B cell (primary cell): ENCODE results near the gene CD40. TPM values are rescaled to one million over a fixed set of nuclear protein-coding genes. Genes with fewer than 3 reads are reported as not detected.

Experiments
- ATAC-seq: fragments of 200-7000 bp; cut with Tn5 transposase; one replicate; pipeline ENCODE4 v1.10.0; 2021; ENCODE audit warnings: low read depth, mild to moderate bottlenecking, moderate number of reproducible peaks, moderate library complexity
- CTCF ChIA-PET: fragments of 350-600 bp; sonication (Branson Sonifier 250); formaldehyde crosslinking; loops from one replicate; lab custom pipeline; 2021; ENCODE audit warnings: antibody characterized with exemption, inconsistent platforms; lab: Charles Lee
- POLR2A ChIA-PET: fragments of 350-600 bp; sonication (Branson Sonifier 250); formaldehyde crosslinking; loops from one replicate; lab custom pipeline; 2021; ENCODE audit warnings: antibody characterized with exemption; lab: Charles Lee
- DNase-seq: peaks from one replicate; pipeline ENCODE4 v3.0.0; 2013
- H2AFZ ChIP-seq: 2 replicates; pipeline ENCODE4 v1.6.1; 2012; ENCODE audit warnings: mild to moderate bottlenecking, low read depth, low read length; ENCODE audit not compliant: insufficient read depth, poor library complexity, severe bottlenecking
- H3K27ac ChIP-seq, 2 donors: 1 replicate in 1 of 2; 2 replicates in 1 of 2; pipeline ENCODE4 v1.5.1; 2012 to 2013; ENCODE audit warnings: low read length in 2 of 2, mild to moderate bottlenecking in 2 of 2, moderate library complexity in 1 of 2
- H3K27me3 ChIP-seq, 4 experiments: fragments of 200-600 bp in 1 of 4; sonication (generic) in 1 of 4; replicated peaks in 1 of 4; 1 replicate in 2 of 4; 2 replicates in 2 of 4; pipeline versions ENCODE4 v1.6.1 to v1.7.0; 2013 to 2016; ENCODE audit warnings: low read length in 3 of 4, mild to moderate bottlenecking in 2 of 4, mixed read lengths in 1 of 4, moderate library complexity in 1 of 4; ENCODE audit not compliant: insufficient read depth in 4 of 4, control insufficient read depth in 3 of 4; ENCODE audit errors: control extremely low read depth in 1 of 4
- H3K36me3 ChIP-seq, 2 experiments: replicated peaks in 1 of 2; 1 replicate in 1 of 2; 2 replicates in 1 of 2; pipeline versions ENCODE4 v1.6.1 to v1.7.1; 2013; ENCODE audit warnings: low read length in 1 of 2; ENCODE audit not compliant: insufficient read depth in 2 of 2, control insufficient read depth in 1 of 2; ENCODE audit errors: control extremely low read depth in 1 of 2, extremely low read depth in 1 of 2
- H3K4me1 ChIP-seq, 2 donors: fragments of 200-600 bp in 1 of 2; sonication (generic) in 1 of 2; 1 replicate in 1 of 2; 2 replicates in 1 of 2; pipeline versions ENCODE4 v1.5.1 to v1.6.1; 2013 to 2017; ENCODE audit warnings: low read length in 2 of 2; ENCODE audit not compliant: control insufficient read depth in 2 of 2, insufficient read depth in 2 of 2
- H3K4me2 ChIP-seq: replicated peaks from 2 replicates; pipeline ENCODE3; 2012; ENCODE audit warnings: mild to moderate bottlenecking, low read depth, low read length; ENCODE audit not compliant: poor library complexity, severe bottlenecking
- H3K4me3 ChIP-seq, 5 experiments: fragments of 200-600 bp in 1 of 5; sonication (generic) in 1 of 5; 1 replicate in 3 of 5; 2 replicates in 2 of 5; pipeline versions ENCODE4 v1.5.1 to v1.7.0; 2011 to 2016; ENCODE audit warnings: low read length in 4 of 5, mild to moderate bottlenecking in 4 of 5, low read depth in 2 of 5, control low read depth in 1 of 5, moderate library complexity in 1 of 5; ENCODE audit not compliant: insufficient read depth in 1 of 5; ENCODE audit errors: control extremely low read depth in 1 of 5, extremely low read depth in 1 of 5
- H3K79me2 ChIP-seq: fragments of 200-600 bp; sonication (generic); one replicate; pipeline ENCODE4 v1.6.0; 2016; ENCODE audit warnings: low read length; ENCODE audit not compliant: control insufficient read depth, insufficient read depth
- H3K9ac ChIP-seq: fragments of 200-600 bp; sonication (generic); 2 replicates; pipeline ENCODE4 v1.6.1; 2017; ENCODE audit warnings: mild to moderate bottlenecking, low read length, moderate library complexity
- H3K9me3 ChIP-seq, 3 donors: one replicate each; pipeline versions ENCODE4 v1.6.1 to v1.7.1; 2013; ENCODE audit warnings: low read length in 2 of 3; ENCODE audit not compliant: control insufficient read depth in 2 of 3, insufficient read depth in 1 of 3; ENCODE audit errors: control extremely low read depth in 1 of 3
- H4K20me1 ChIP-seq: 2 replicates; pipeline ENCODE4 v1.6.0; 2012; ENCODE audit warnings: mild to moderate bottlenecking, low read length; ENCODE audit not compliant: insufficient read depth, control insufficient read depth, poor library complexity, severe bottlenecking
- H3K27ac Mint-ChIP-seq: one replicate; pipeline ENCODE4 v1.8.0; 2021; ENCODE audit warnings: mixed read lengths
- H3K27me3 Mint-ChIP-seq: one replicate; pipeline ENCODE4 v1.8.0; 2021; ENCODE audit warnings: mixed read lengths
- H3K4me1 Mint-ChIP-seq: one replicate; pipeline ENCODE4 v1.8.0; 2021; ENCODE audit warnings: mixed read lengths
- H3K4me3 Mint-ChIP-seq: one replicate; pipeline ENCODE4 v1.8.0; 2021; ENCODE audit warnings: mixed read lengths
- H3K9me3 Mint-ChIP-seq: one replicate; pipeline ENCODE4 v1.8.0; 2022; ENCODE audit warnings: mixed read lengths; ENCODE audit not compliant: insufficient read depth
- CTCF ChIP-seq: fragments of 200-600 bp; IDR thresholded peaks from one replicate; pipeline ENCODE4 v1.8.0; 2022; ENCODE audit warnings: antibody characterized with exemption, mild to moderate bottlenecking
- EZH2 ChIP-seq: IDR thresholded peaks from 2 replicates; pipeline ENCODE4 v1.6.1; 2012; ENCODE audit warnings: borderline replicate concordance, low read depth, mild to moderate bottlenecking, moderate library complexity, low read length; ENCODE audit not compliant: insufficient read depth, poor library complexity, severe bottlenecking
- WGBS: methylation state at CpG from one replicate; pipeline ENCODE4 v1.1.5; 2013; ENCODE audit warnings: missing lambda C conversion rate; ENCODE audit not compliant: insufficient coverage; 5-methylcytosine and 5-hydroxymethylcytosine counted together
- intact Hi-C: fragments of 100-400 bp; cut with micrococcal nuclease; formaldehyde crosslinking; loops from one replicate; pipeline ENCODE4 v1.10.0; 2022
- polyA plus RNA-seq: library from polyadenylated mRNA; depleted of rRNA; stranded (reverse); fragments of >200 nt; gene quantifications from 2 replicates; pipeline ENCODE4 v1.2.3, GENCODE V29; 2012
- total RNA-seq, 2 donors: library from RNA; stranded (reverse); fragments of 120-200 nt in 1 of 2; gene quantifications; 1 replicate in 1 of 2; 2 replicates in 1 of 2; pipeline versions ENCODE4 v1.2.3 to v1.2.4, GENCODE V29; 2013 to 2022

Gene CD40
- total and polyA plus RNA-seq, 2 donors (not counting 1 experiment from before 2014, with no cell fraction given): 210 to 215 TPM

- ATAC-seq: no peak
- Mint-ChIP-seq H3K9me3 (no peaks in the 10 kb centered on the region), H3K4me3 (peak overlapping the region; percentile 100), H3K27me3 (no peaks in the 10 kb centered on the region), H3K27ac (peak overlapping the region; percentile 100), H3K4me1 (peaks cover 66% of the 10 kb centered on the region)
- Histone ChIP-seq H3K4me2 (peak overlapping the region; percentile 99), H4K20me1 (peaks cover 84% of the 10 kb centered on the region), H3K27ac (peak overlapping the region in 1 of 2 donors; percentile 99), H2AFZ (no peak overlapping the region), H3K36me3 (peaks cover 0 to 64% of the 10 kb centered on the region in 2 experiments), H3K4me3 (no peak overlapping the region), H3K79me2 (peaks cover 74% of the 10 kb centered on the region), H3K9ac (no peak overlapping the region), H3K4me1 (peaks cover 43 to 52% of the 10 kb centered on the region in 2 donors), H3K27me3 (no peaks in the 10 kb centered on the region), H3K9me3 (no peaks in the 10 kb centered on the region)
- DNase-seq: no peak
- TF ChIP-seq CTCF (no peak), EZH2 (no peak)
- CTCF ChIA-PET: interaction anchor here (0.6 to 3.4 kb wide), 7 partner anchors 10 to 108 kb away, joined by 3 to 29 read pairs (median 6); no protein-coding TSS in a partner anchor
- POLR2A ChIA-PET: no interaction called here
- intact Hi-C loops: no loop called here
- WGBS: 97% methylated on average over 10 of the region's 11 CpGs
Observed at GRCh38 chr20:46122071-46122470, 4.0 kb downstream of the CD40 start.
